OCI-LY7 (cell line): ENCODE data around the gene BMPR2.

Source experiments
- CTCF ChIP-seq: fragments of 200-600 bp; sonication (generic); conservative IDR thresholded peaks from 2 replicates; pipeline ENCODE4 v1.5.1; 2014; ENCODE audit warnings: mild to moderate bottlenecking, antibody characterized with exemption, low read length, moderate library complexity, mixed read lengths
- EZH2phosphoT487 ChIP-seq: fragments of 200-600 bp; sonication (generic); IDR thresholded peaks from 2 replicates; pipeline ENCODE4 v1.6.1; 2018; ENCODE audit warnings: low read depth, borderline replicate concordance, mild to moderate bottlenecking, mixed run types, antibody characterized with exemption, low read length, moderate library complexity, mixed read lengths

GRCh38 chr2:202335791-202336467 lies 40.2 kb upstream of the BMPR2 start:
- TF ChIP-seq CTCF (no peak), EZH2phosphoT487 (no peak)
